IPS-18c (cell line): Measurements from ENCODE around the gene XCL2.

Source experiments
- H3K4me3 ChIP-seq: 2 replicates; pipeline ENCODE4 v1.7.0; 2013; ENCODE audit warnings: low read depth, mild to moderate bottlenecking, low read length, moderate library complexity; ENCODE audit not compliant: insufficient read depth
- H3K9me3 ChIP-seq: one replicate; pipeline ENCODE4 v1.6.1; 2013; ENCODE audit warnings: mild to moderate bottlenecking, low read length, moderate library complexity; ENCODE audit not compliant: control insufficient read depth, insufficient read depth

XCL2 gene

GRCh38 chr1:168531615-168532345 is 12.0 kb downstream of the XCL2 start:
- Histone ChIP-seq H3K4me3 (no peak overlapping the region), H3K9me3 (no peaks in the 10 kb centered on the region)

DNA sequence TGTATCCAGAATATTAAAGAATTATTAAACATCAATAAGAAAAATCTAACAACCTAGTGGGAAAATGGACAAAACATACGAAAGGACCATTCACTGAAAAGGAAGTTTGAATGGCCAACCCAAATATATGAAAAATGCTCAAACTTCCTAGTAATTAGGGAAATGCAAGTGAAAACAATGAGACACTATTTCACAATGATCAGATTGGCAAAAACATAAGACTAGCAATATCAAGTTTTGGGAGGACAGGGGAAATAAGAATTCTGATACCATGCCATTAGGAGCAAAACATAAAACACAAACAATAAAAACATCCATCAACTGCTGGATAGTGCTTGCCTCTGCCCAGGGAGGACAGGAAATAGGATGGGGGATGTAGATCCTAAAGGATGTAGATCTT is 14.3 kb downstream of the XCL2 start:
- H3K4me3 ChIP-seq: no peak overlapping the region

DNA sequence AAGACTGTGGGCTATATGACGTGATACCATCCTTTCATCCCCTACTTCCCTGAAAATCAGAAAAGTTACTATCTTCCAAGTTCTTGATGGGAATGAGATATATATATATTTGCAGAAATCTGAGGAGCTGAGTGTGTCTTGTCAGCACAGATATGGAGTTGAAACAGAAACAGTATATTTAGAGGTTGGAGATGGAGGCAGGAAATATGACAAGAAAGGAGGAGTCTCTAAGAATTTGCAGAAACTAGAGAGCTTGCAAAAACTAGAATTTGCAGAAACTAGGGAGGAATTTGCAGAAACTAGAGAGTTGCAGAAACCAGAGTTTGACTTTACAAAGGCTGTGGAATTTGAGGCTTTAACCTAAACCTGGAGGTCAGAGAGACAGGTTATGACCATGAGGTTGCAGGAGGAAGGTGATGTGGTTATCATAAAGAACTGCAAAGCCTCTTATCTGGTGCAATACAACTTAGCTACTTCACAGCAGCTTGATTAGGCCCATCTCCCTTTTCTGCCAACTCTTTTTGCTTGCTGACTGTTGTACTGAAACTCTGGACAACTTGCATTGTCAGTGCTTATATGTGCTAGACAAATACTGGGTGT is 22.3 kb downstream of the XCL2 start:
- no peaks in the 10 kb centered on the region for H3K9me3 ChIP-seq

More for the DNA sequence above, 14.3 kb downstream of the XCL2 start:
- no peaks in the 10 kb centered on the region for H3K9me3 ChIP-seq

GRCh38 chr1:168520832-168521231 is 23.0 kb downstream of the XCL2 start:
- H3K9me3 ChIP-seq: no peaks in the 10 kb centered on the region

More for the DNA sequence above, 22.3 kb downstream of the XCL2 start:
- no peak overlapping the region for H3K4me3 ChIP-seq

GRCh38 chr1:168520052-168520751 is 23.6 kb downstream of the XCL2 start:
- Histone ChIP-seq H3K9me3 (no peaks in the 10 kb centered on the region), H3K4me3 (no peak overlapping the region)

More at GRCh38 chr1:168520832-168521231, 23.0 kb downstream of the XCL2 start:
- no peak overlapping the region for H3K4me3 ChIP-seq

DNA sequence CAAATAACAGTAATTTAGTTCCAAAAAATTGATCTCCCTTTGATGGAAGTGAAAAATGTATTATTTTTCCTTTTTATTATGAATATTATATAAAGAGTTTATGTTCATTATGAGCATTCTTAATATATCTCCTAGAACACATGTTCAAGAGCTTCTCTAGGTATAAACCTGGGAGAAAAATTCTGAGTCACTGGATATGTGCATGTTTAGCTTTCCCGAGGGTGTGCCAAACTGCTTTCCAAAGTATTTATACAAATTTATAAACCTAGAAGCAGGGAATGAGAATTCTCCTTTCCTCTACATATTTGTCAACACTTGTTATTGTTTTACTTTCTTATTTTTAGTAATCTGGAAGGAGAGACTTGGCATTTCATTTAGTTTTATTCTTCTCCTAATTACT is 25.0 kb downstream of the XCL2 start:
- Histone ChIP-seq H3K4me3 (no peak overlapping the region), H3K9me3 (no peaks in the 10 kb centered on the region)

DNA sequence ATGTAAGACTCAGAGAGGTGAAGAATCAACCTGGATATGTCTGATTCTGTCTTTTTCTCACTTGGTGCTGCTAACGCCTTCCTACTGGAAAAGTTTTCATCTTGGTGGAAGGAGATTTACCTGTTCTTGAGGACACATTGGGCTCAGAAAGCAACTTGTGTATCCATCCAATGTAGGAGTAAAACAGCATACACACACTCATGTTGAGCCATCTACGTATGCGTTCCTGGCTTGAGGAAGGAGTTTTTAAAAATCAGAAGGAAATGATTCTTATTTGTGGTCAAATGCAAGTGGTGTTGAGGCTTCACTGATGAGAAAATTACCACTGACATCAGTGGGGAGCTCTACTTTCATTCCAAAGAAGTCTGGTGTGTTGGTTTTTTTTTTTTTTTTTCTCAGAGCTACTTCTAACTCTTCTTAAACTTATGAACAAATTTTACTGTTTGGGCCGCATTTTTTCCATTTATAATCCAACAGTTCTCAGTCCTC is 25.6 kb downstream of the XCL2 start:
- Histone ChIP-seq H3K4me3 (no peak overlapping the region), H3K9me3 (no peaks in the 10 kb centered on the region)

DNA sequence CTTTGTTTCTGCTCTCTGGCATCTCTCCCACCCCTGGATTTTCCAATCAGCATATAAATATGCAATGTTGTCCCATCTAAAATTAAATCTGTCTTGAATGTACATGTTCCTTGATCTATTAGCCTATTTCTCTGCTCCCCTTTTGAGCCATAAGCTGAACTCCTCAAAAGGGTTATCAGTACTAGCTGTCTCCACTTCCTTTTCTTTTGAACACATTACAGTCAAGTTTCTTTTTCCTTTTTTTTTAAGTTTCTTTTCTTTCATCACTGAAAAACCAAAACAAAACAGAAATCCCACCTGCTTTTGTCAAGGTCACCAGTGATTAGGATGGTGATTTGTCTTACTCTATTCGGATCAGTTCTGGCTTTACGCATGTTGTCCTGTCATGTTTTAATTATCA is 29.3 kb downstream of the XCL2 start:
- Histone ChIP-seq H3K4me3 (no peak overlapping the region), H3K9me3 (no peaks in the 10 kb centered on the region)

- Histone ChIP-seq H3K9me3 (no peaks in the 10 kb centered on the region), H3K4me3 (no peak overlapping the region)
Observed at GRCh38 chr1:168513656-168514404, 30.0 kb downstream of the XCL2 start.

DNA sequence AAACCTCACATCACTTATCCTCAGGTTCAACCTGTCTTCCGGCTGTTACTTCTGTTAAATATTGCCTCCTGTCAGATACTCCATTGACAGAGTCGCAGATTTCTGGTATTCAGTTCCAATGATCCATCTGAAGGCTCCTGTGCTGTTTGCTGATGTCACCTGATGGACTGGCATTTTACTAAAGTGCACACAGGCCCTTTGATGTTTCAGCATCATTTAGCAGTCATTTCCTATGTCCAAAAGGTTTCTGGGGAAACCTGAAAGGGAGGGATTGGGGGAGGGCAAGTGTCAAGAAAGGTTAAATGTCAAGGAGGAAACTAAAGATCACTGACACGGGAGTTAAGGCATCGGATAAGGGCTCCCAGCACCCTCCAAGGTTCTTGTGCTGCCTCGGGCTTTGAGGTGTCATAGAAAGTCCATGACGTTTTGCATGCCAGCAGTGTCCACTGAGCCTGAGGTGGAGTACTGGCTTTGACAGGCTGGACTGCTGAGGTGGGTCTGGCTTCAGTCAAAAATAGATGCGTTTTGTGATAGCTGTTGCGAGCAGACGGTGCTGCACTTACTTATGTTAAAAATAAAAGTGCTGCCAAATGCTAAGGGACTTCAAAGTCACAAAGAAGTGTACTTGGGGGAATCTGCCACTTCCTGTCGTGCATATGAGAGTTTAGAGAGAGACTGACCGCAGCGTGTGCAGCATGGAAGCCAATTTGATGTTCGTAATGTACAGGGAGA is 30.8 kb downstream of the XCL2 start:
- no peak overlapping the region for H3K4me3 ChIP-seq
- H3K9me3 ChIP-seq: no peaks in the 10 kb centered on the region

DNA sequence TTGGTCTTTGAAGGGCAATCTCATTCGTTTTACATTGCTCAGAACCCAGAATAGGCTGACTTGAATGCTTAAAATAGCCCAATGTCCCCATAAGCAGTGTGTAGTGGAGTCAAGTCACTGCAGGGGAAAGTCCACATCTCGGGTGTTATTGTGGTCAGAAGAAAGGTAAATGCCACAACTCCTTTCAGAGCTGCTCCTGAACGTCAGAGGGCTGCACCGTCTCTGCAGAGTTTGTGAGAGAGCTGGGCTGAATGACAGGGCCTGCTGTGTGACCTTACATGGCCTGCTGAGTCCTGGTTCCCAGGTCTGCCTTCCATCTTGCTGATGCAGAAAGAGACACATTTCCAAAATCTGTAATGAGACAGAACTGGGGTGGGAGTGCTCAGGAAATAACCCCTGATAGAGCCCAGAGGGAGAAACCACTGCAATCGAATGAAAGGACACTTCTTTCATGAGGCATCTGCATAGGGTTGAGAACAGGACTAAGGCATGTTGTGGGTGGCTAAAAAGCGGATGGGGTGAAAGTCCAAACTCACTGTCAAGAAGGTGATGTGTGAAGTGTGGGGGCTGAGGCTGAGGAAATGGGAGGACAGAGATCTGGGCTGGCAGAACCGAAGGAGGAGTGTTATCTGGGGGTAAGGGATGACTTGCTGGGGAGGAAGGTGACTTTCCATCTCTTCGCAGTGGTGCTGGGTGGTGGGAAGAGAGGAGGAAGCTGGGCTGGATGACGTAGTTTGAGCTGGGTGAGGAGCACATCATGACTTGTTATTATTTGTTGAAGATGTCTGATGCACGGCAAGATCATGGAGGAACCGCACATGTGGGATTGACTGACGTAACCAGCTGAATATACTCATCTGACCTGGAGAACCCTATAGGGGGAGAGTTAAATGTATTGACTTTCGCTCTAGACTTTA is 33.7 kb downstream of the XCL2 start:
- H3K4me3 ChIP-seq: no peak overlapping the region

DNA sequence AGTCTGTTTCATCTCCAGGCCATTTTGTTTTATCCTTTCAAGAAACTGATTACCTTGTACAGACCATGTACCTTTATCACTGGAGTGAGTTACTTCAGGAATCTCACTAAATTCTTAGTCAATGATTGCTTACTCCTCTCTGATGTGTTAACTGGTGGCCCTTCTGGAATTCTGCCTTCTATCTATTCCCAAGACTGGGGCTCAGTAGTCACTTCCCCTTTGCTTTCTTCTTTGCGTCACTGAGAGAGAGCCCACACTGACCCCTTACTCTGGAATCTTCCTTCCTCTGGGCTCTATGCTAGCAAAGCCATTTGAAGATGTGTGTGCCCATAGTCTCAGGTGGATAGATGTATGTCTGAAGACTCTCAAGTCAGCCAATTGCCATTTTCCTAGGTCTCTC is 34.6 kb downstream of the XCL2 start:
- peaks cover 2% of the 10 kb centered on the region for H3K9me3 ChIP-seq
- H3K4me3 ChIP-seq: no peak overlapping the region

More for the DNA sequence above, 33.7 kb downstream of the XCL2 start:
- H3K9me3 ChIP-seq: peaks cover 2% of the 10 kb centered on the region

- Histone ChIP-seq H3K9me3 (peaks cover 2% of the 10 kb centered on the region), H3K4me3 (no peak overlapping the region)
Observed at GRCh38 chr1:168507828-168508227, 36.0 kb downstream of the XCL2 start.

GRCh38 chr1:168507231-168507630 is 36.6 kb downstream of the XCL2 start:
- H3K4me3 ChIP-seq: no peak overlapping the region
- peaks cover 2% of the 10 kb centered on the region for H3K9me3 ChIP-seq

GRCh38 chr1:168506204-168506819 is 37.5 kb downstream of the XCL2 start:
- H3K9me3 ChIP-seq: peaks cover 2% of the 10 kb centered on the region
- H3K4me3 ChIP-seq: no peak overlapping the region
